Type B pancreatic cell (in vitro differentiated cells): ENCODE measurements around the gene RABGAP1L. TPM values are rescaled to one million over a fixed set of nuclear protein-coding genes. Genes with fewer than 3 reads are reported as not detected.

Source experiments
- DNase-seq: peaks from one replicate; pipeline ENCODE4 v3.0.0; 2021; ENCODE audit warnings: mixed read lengths; ENCODE audit not compliant: unreplicated experiment; ENCODE audit errors: extremely low spot score
- H3K27ac Mint-ChIP-seq: 2 replicates; pipeline ENCODE4 v1.8.0; 2021; ENCODE audit warnings: mild to moderate bottlenecking, mixed read lengths
- H3K27me3 Mint-ChIP-seq: 2 replicates; pipeline ENCODE4 v1.8.0; 2021; ENCODE audit warnings: mixed read lengths
- H3K36me3 Mint-ChIP-seq: 2 replicates; pipeline ENCODE4 v1.8.0; 2021; ENCODE audit warnings: mixed read lengths
- H3K4me1 Mint-ChIP-seq: one replicate; pipeline ENCODE4 v1.8.0; 2021; ENCODE audit warnings: mixed read lengths; ENCODE audit not compliant: unreplicated experiment
- H3K4me3 Mint-ChIP-seq: 2 replicates; pipeline ENCODE4 v1.8.0; 2021; ENCODE audit warnings: mild to moderate bottlenecking, mixed read lengths
- H3K9me3 Mint-ChIP-seq: 2 replicates; pipeline ENCODE4 v1.8.0; 2021; ENCODE audit warnings: mixed read lengths
- total RNA-seq: library from RNA; stranded (reverse); gene quantifications from 2 replicates; pipeline ENCODE4 v1.2.1, GENCODE V29; 2021; ENCODE audit warnings: low replicate concordance
- TF ChIP-seq, protein P1 (sequence below): fragments of 200-600 bp; sonication (generic); conservative IDR thresholded peaks from 2 replicates; pipeline ENCODE4 v1.5.0; 2021; ENCODE audit warnings: antibody characterized with exemption, mild to moderate bottlenecking

RABGAP1L gene
- total RNA-seq, 1 donor from 2014 or later: 35.6 TPM

DNA sequence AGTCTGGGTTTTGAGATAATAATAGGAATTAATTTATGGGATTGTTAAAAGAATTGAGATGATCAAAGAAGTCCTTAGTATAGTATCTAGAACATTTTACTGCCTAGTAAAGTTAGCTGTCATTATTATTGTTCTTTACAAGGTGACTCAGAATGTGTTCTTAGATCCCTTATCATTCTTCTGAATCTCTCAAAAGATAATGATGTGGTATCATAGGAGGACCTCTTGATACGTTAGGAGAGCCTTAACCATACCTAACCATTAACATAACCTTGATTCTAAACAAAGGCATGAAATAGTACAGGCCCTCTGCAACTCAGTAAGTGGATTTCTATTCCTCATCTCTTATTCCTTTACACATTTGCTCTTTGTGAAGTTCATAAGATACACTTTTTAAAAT lies 593.8 kb downstream of the RABGAP1L start:
- Mint-ChIP-seq H3K27ac (no peak overlapping the region), H3K36me3 (no peaks in the 10 kb centered on the region), H3K9me3 (no peaks in the 10 kb centered on the region), H3K4me3 (no peak overlapping the region), H3K4me1 (no peaks in the 10 kb centered on the region), H3K27me3 (no peaks in the 10 kb centered on the region)
- DNase-seq: no peak
- TF ChIP-seq, protein P1, sequence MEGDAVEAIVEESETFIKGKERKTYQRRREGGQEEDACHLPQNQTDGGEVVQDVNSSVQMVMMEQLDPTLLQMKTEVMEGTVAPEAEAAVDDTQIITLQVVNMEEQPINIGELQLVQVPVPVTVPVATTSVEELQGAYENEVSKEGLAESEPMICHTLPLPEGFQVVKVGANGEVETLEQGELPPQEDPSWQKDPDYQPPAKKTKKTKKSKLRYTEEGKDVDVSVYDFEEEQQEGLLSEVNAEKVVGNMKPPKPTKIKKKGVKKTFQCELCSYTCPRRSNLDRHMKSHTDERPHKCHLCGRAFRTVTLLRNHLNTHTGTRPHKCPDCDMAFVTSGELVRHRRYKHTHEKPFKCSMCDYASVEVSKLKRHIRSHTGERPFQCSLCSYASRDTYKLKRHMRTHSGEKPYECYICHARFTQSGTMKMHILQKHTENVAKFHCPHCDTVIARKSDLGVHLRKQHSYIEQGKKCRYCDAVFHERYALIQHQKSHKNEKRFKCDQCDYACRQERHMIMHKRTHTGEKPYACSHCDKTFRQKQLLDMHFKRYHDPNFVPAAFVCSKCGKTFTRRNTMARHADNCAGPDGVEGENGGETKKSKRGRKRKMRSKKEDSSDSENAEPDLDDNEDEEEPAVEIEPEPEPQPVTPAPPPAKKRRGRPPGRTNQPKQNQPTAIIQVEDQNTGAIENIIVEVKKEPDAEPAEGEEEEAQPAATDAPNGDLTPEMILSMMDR: no peak

DNA sequence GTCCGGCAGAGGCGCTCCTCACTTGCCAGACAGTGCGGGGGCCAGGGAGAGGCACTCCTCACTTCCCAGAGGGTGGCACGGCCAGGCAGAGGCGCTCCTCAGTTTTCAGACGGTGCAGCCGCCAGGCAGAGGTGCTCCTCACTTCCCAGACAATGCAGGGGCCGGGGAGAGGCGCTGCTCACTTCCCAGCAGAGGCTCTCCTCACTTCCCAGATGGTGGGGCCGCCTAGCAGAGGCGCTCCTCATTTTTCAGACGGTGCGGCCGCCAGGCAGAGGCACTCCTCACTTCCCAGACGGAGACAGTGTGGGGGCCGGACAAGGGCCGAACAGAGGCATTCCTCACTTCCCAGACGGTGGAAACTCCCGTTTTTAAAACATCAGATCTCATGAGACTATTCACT lies 602.0 kb downstream of the RABGAP1L start:
- Mint-ChIP-seq H3K9me3 (no peaks in the 10 kb centered on the region), H3K4me1 (no peaks in the 10 kb centered on the region), H3K36me3 (no peaks in the 10 kb centered on the region), H3K27ac (no peak overlapping the region), H3K27me3 (no peaks in the 10 kb centered on the region), H3K4me3 (no peak overlapping the region)
- TF ChIP-seq, protein P1: no peak
- DNase-seq: no peak

DNA sequence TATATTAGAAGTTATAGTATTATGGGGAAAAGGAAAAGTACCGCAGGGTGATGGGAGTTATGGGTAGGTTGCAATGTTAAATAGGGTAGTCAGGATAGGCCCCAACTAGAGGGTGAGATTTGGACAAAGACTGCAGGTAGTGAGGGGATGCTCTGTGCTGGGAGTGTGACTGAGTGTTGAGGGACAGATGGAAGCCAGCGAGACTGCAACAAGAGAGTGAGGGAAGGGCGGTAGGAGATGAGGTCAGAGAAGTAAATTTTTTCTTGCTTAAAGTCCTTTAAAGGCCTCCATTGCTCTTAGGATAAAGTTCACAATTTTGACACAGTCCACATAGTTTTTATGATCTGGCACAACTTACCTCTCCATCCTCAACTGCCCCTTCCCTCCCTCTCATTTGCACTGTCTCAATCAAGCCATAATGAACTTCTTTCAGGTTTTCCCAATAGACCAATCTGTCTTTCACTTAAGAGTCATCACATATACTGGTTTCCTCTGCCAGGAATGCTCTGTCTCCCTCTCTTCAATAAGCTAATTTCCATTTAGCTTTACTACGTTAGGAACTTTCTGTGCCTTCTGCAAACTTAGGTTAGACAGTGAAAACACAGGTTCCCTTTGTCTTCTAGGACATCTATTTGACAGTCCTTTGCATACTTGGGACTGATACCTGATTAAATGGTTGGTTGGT lies 602.7 kb downstream of the RABGAP1L start:
- TF ChIP-seq, protein P1: no peak
- Mint-ChIP-seq H3K27ac (no peak overlapping the region), H3K4me1 (no peaks in the 10 kb centered on the region), H3K27me3 (no peaks in the 10 kb centered on the region), H3K4me3 (no peak overlapping the region), H3K36me3 (no peaks in the 10 kb centered on the region), H3K9me3 (no peaks in the 10 kb centered on the region)
- no peak for DNase-seq

DNA sequence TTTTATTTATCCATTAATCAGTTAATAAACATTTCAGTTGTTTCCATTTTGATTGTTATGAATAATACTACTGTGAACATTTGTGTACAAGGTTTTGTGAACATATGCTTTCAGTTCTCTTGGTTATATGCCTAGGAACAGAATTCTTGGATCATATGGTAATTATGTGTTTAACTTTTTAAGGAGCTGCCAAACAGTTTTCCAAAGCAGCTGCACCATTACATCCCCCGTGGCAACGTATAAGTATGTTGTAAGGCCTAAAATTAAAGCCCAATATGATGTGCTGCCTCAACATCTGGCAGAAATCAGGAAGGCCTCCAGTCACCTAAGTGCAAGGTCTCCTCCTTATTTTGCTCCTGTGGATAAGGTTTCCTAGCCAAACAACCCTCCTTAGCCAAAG lies 604.9 kb downstream of the RABGAP1L start:
- TF ChIP-seq, protein P1: no peak
- Mint-ChIP-seq H3K27ac (no peak overlapping the region), H3K27me3 (no peaks in the 10 kb centered on the region), H3K4me3 (no peak overlapping the region), H3K36me3 (no peaks in the 10 kb centered on the region), H3K4me1 (peaks cover 5% of the 10 kb centered on the region), H3K9me3 (no peaks in the 10 kb centered on the region)
- DNase-seq: no peak

DNA sequence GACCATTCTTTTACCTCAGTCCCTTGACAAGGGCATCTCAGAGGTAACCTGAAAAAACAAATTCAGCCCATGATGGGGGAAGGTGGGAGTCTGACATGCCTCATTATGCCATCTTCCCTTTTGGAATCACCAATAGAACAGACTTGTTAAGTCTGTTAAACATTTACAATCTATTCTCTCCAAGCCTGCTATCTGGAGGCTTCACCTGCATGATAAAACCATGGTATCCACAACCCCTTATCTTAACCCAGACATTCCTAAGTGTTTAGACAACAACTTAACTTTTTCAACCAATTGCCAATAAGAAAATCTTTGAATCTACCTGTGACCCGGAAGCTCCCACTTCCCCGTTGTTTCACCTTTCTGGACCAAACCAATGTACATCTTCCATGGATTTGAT lies 607.4 kb downstream of the RABGAP1L start:
- Mint-ChIP-seq H3K27me3 (no peaks in the 10 kb centered on the region), H3K9me3 (no peaks in the 10 kb centered on the region), H3K4me1 (peaks cover 6% of the 10 kb centered on the region), H3K27ac (no peak overlapping the region), H3K36me3 (no peaks in the 10 kb centered on the region), H3K4me3 (no peak overlapping the region)
- no peak for DNase-seq
- TF ChIP-seq, protein P1: no peak
